ENCODE measurements around the gene ZBTB24. TPM values are rescaled to one million over a fixed set of nuclear protein-coding genes. Genes with fewer than 3 reads are reported as not detected.

The ZBTB24 gene
- total and polyA plus RNA-seq, 2 experiments from 2014 or later = 3.8 to 6.9 TPM

- H2AFZ ChIP-seq = no peak overlapping the region
- H3K27me3 ChIP-seq = no peaks in the 10 kb centered on the region
- H3K9me2 ChIP-seq (replicated peaks; ENCODE audit: insufficient read depth) = no peaks in the 10 kb centered on the region
- TF ChIP-seq EZH2phosphoT487 (IDR thresholded peaks at IDR 0.05; ENCODE audit: low read depth, severe bottlenecking, unreplicated experiment) (no peak), EZH2 (IDR thresholded peaks at IDR 0.05; ENCODE audit: borderline replicate concordance) (no peak)
- TF ChIP-seq, protein P1, sequence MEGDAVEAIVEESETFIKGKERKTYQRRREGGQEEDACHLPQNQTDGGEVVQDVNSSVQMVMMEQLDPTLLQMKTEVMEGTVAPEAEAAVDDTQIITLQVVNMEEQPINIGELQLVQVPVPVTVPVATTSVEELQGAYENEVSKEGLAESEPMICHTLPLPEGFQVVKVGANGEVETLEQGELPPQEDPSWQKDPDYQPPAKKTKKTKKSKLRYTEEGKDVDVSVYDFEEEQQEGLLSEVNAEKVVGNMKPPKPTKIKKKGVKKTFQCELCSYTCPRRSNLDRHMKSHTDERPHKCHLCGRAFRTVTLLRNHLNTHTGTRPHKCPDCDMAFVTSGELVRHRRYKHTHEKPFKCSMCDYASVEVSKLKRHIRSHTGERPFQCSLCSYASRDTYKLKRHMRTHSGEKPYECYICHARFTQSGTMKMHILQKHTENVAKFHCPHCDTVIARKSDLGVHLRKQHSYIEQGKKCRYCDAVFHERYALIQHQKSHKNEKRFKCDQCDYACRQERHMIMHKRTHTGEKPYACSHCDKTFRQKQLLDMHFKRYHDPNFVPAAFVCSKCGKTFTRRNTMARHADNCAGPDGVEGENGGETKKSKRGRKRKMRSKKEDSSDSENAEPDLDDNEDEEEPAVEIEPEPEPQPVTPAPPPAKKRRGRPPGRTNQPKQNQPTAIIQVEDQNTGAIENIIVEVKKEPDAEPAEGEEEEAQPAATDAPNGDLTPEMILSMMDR (IDR thresholded peaks at IDR 0.05; ENCODE audit: poor library complexity) = no peak
- H3K9me3 ChIP-seq (ENCODE audit: low read depth) = no peaks in the 10 kb centered on the region
- WGBS (ENCODE audit: low lambda C conversion rate, missing lambda C conversion rate) = 87% methylated on average over 4 of the region's 4 CpGs
- no peak overlapping the region for H3K4me2 ChIP-seq
- H3K79me2 ChIP-seq = no peaks in the 10 kb centered on the region
- no peak overlapping the region for H3K4me3 ChIP-seq
- H3K4me1 ChIP-seq (ENCODE audit: insufficient read depth) = no peaks in the 10 kb centered on the region
- H3K36me3 ChIP-seq (replicated peaks; ENCODE audit: insufficient read depth, low read depth) = no peaks in the 10 kb centered on the region
- no peak overlapping the region for H3K27ac ChIP-seq
- no peak for DNase-seq (ENCODE audit: low spot score)
- no peaks in the 10 kb centered on the region for H4K20me1 ChIP-seq (ENCODE audit: insufficient read depth, poor library complexity, severe bottlenecking)
Measured at GRCh38 chr6:109507490-109508072, 24.6 kb upstream of the ZBTB24 start.

DNA sequence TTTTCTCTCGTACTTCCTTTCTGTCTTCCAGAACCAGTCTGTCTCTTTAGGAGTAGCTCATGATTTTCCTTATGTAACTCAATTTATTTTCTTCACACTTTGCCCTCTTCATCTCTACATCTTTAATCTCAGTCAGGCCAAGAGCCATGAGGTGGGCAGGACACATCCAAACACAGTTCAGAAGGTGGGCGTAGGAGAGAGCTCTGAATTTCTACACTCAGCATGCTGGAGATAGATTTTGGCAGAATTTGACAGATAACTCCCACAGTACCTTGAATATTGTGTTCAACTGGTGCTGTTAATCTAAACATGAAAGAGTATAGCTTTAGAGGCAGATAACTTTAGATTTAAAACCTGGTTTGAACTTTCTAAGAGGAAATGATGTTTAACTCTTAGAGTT lies 23.8 kb upstream of the ZBTB24 start:
- H3K27me3 ChIP-seq = no peaks in the 10 kb centered on the region
- H3K36me3 ChIP-seq (replicated peaks; ENCODE audit: insufficient read depth, low read depth) = no peaks in the 10 kb centered on the region
- no peaks in the 10 kb centered on the region for H3K79me2 ChIP-seq
- WGBS (ENCODE audit: low lambda C conversion rate, missing lambda C conversion rate) = 90% methylated on average over 2 of the region's 2 CpGs
- H4K20me1 ChIP-seq (ENCODE audit: insufficient read depth, poor library complexity, severe bottlenecking) = no peaks in the 10 kb centered on the region
- H3K9me3 ChIP-seq (ENCODE audit: low read depth) = no peaks in the 10 kb centered on the region
- H3K4me2 ChIP-seq = no peak overlapping the region
- H3K4me3 ChIP-seq = no peak overlapping the region
- H3K4me1 ChIP-seq (ENCODE audit: insufficient read depth) = no peaks in the 10 kb centered on the region
- no peak overlapping the region for H3K27ac ChIP-seq
- TF ChIP-seq, protein P1 (IDR thresholded peaks at IDR 0.05; ENCODE audit: poor library complexity) = no peak
- TF ChIP-seq EZH2 (IDR thresholded peaks at IDR 0.05; ENCODE audit: borderline replicate concordance) = no peak
- TF ChIP-seq EZH2phosphoT487 (IDR thresholded peaks at IDR 0.05; ENCODE audit: low read depth, severe bottlenecking, unreplicated experiment) = no peak
- H3K9me2 ChIP-seq (replicated peaks; ENCODE audit: insufficient read depth) = no peaks in the 10 kb centered on the region
- no peak overlapping the region for H2AFZ ChIP-seq
- no peak for DNase-seq (ENCODE audit: low spot score)

GRCh38 chr6:109506314-109506713 lies 23.3 kb upstream of the ZBTB24 start:
- Histone ChIP-seq H3K4me3 (no peak overlapping the region), H3K36me3 (replicated peaks; ENCODE audit: insufficient read depth, low read depth) (no peaks in the 10 kb centered on the region), H3K4me2 (no peak overlapping the region), H3K27me3 (no peaks in the 10 kb centered on the region), H2AFZ (no peak overlapping the region), H3K9me3 (ENCODE audit: low read depth) (no peaks in the 10 kb centered on the region), H3K79me2 (no peaks in the 10 kb centered on the region), H3K4me1 (ENCODE audit: insufficient read depth) (no peaks in the 10 kb centered on the region), H4K20me1 (ENCODE audit: insufficient read depth, poor library complexity, severe bottlenecking) (no peaks in the 10 kb centered on the region), H3K27ac (no peak overlapping the region), H3K9me2 (replicated peaks; ENCODE audit: insufficient read depth) (no peaks in the 10 kb centered on the region)
- TF ChIP-seq, protein P1 (IDR thresholded peaks at IDR 0.05; ENCODE audit: poor library complexity) = no peak
- no peak for TF ChIP-seq EZH2phosphoT487 (IDR thresholded peaks at IDR 0.05; ENCODE audit: low read depth, severe bottlenecking, unreplicated experiment)
- TF ChIP-seq EZH2 (IDR thresholded peaks at IDR 0.05; ENCODE audit: borderline replicate concordance) = no peak
- whole genome bisulfite sequencing (ENCODE audit: low lambda C conversion rate, missing lambda C conversion rate) = 94% methylated on average over 2 of the region's 2 CpGs
- no peak for DNase-seq (ENCODE audit: low spot score)

All from hepatocyte (in vitro differentiated cells).